Measurements from ENCODE around the gene EXOC4.

The EXOC4 gene

DNA sequence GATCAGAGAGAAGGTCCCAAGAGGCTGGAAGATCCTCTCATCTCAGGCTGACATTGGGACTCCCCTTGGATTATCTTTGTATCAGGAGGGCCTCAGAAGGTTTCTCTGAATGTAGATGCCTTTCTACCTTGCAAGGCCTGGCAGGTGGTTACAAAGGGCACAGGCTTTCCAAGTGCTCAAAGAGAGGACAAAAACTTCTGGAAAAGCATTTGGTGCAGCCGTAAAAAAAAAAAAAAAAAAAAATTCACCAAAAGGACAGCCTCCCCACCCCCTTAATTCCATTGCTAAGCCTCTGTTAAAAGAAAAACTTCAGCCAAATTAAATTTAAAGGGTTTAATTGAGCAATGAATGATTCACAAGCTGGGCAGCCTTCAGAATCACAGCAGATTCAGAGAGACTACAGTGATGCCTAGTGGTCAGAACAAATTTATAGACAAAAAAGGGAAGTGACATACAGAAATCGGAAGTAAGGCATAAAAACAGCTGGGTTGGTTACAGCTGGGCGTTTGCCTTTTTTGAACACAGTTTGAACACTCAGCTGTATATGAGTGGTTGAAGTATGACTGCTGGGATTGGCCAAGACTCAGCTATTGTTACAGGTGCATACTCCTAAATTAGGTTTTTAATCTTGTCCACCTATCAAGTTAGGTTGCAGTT, 831.7 kb downstream of the EXOC4 start:
- no peak for TF ChIP-seq CTCF (conservative IDR thresholded peaks at IDR 0.05)
- H3K27ac ChIP-seq, result no peak overlapping the region

- no peak overlapping the region for H3K27ac ChIP-seq
- TF ChIP-seq CTCF (conservative IDR thresholded peaks at IDR 0.05), result no peak
These were observed 832.4 kb downstream of the EXOC4 start for GRCh38 chr7:134085311-134085710.

GRCh38 chr7:134086998-134087735, 834.3 kb downstream of the EXOC4 start:
- TF ChIP-seq CTCF (conservative IDR thresholded peaks at IDR 0.05), result no peak
- no peak overlapping the region for H3K27ac ChIP-seq

- H3K27ac ChIP-seq, result no peak overlapping the region
- no peak for TF ChIP-seq CTCF (conservative IDR thresholded peaks at IDR 0.05)
These were observed 835.3 kb downstream of the EXOC4 start for GRCh38 chr7:134088199-134088598.

- no peak for TF ChIP-seq CTCF (conservative IDR thresholded peaks at IDR 0.05)
- H3K27ac ChIP-seq, result no peak overlapping the region
These were observed 836.6 kb downstream of the EXOC4 start for GRCh38 chr7:134089446-134089845.

DNA sequence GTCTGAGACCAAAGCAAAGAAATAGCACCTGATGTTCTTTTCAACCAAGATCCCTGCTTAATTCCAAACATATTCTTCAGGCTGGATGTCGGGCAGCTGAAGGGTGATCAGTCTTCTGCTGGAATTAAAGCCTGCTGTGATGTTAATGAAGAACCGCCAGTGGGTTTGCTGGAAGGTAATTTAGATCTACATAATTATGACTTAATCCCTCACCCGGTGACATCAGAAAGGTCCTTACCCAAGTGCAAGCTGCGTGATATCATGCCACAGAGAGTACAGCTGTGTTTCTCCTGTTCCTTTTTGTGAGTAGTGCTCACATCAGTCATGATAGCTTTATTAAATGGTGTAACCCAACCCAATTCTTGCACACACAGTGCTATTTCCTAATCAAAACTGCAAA, 845.2 kb downstream of the EXOC4 start:
- H3K27ac ChIP-seq, result no peak overlapping the region
- TF ChIP-seq CTCF (conservative IDR thresholded peaks at IDR 0.05), result no peak

- no peak for TF ChIP-seq CTCF (conservative IDR thresholded peaks at IDR 0.05)
- no peak overlapping the region for H3K27ac ChIP-seq
These were observed 848.8 kb downstream of the EXOC4 start for GRCh38 chr7:134101716-134102115.

Measured in VCaP (cell line).